ENCODE results near the gene DMAC2. TPM values are rescaled to one million over a fixed set of nuclear protein-coding genes. Genes with fewer than 3 reads are reported as not detected.

DMAC2 gene
- total and polyA plus RNA-seq, 2 donors (not counting 3 experiments of a cell fraction or from before 2014, with no cell fraction given), result 65.4 to 137 TPM

DNA sequence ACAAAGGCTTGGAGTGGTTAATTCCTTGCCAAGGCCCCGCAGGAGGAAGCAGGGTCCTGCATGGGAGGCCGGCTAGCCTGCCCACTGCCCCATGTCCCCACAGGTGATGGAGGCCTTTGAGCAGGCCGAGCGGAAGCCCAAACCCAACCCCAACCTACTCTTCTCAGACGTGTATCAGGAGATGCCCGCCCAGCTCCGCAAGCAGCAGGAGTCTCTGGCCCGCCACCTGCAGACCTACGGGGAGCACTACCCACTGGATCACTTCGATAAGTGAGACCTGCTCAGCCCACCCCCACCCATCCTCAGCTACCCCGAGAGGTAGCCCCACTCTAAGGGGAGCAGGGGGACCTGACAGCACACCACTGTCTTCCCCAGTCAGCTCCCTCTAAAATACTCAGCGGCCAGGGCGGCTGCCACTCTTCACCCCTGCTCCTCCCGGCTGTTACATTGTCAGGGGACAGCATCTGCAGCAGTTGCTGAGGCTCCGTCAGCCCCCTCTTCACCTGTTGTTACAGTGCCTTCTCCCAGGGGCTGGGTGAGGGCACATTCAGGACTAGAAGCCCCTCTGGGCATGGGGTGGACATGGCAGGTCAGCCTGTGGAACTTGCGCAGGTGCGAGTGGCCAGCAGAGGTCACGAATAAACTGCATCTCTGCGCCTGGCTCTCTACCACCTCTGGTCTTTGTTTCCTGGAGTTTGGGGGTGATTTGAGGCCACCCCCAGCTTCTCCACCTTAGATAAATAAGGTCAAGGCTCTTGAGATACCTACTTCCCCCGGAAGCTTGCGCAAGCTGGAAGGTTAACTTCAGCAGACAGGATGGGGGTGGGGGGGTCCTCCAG, 15.2 kb downstream of the DMAC2 start:
- Histone ChIP-seq H3K9me1 (replicated peaks; ENCODE audit: control insufficient read depth, extremely low read depth, insufficient read depth, low read length) (no peaks in the 10 kb centered on the region), H3K9ac (replicated peaks; ENCODE audit: extremely low read depth, insufficient read depth, low read length) (no peak overlapping the region), H3K27me3 (ENCODE audit: control insufficient read depth in 2 of 2, insufficient read depth in 2 of 2, low read length in 2 of 2) (no peaks in the 10 kb centered on the region), H3K36me3 (ENCODE audit: control insufficient read depth in 2 of 2, extremely low read depth in 1 of 2, insufficient read depth in 2 of 2, low read length in 2 of 2) (peaks cover 0 to 31% of the 10 kb centered on the region in 2 experiments), H3K27ac (ENCODE audit: insufficient read depth, low read depth, low read length) (no peak overlapping the region), H4K20me1 (replicated peaks; ENCODE audit: control insufficient read depth, extremely low read depth, insufficient read depth, low read length) (no peaks in the 10 kb centered on the region), H3K79me2 (ENCODE audit: control insufficient read depth, insufficient read depth, low read length) (peaks cover 5% of the 10 kb centered on the region), H3K4me2 (ENCODE audit: insufficient read depth, low read length) (no peak overlapping the region), H3K9me3 (replicated peaks; ENCODE audit: control insufficient read depth, insufficient read depth, low read length) (no peaks in the 10 kb centered on the region), H3K4me3 (replicated peaks in 1 of 3; ENCODE audit: insufficient read depth in 1 of 3, low read depth in 1 of 3, low read length in 3 of 3) (no peak overlapping the region), H3K4me1 (ENCODE audit: control insufficient read depth, extremely low read depth, insufficient read depth, low read length) (peaks cover 25% of the 10 kb centered on the region), H2AFZ (ENCODE audit: low read depth, low read length) (no peak overlapping the region)
- no peak for FAIRE-seq
- BruUV-seq (replicated peaks), result no TSS peak
- ChIA-PET POLR2A (no interaction called here), CTCF (interaction anchor here (1.2 kb wide), 1 partner anchor 17 kb away, joined by 3 read pairs; no protein-coding TSS in a partner anchor)
- no peak for DNase-seq (ENCODE audit: low read depth, low spot score)
- TF ChIP-seq GATA2 (IDR thresholded peaks at IDR 0.05; ENCODE audit: insufficient read depth, insufficient read length, low read depth, low read length), result no peak
- no peak for TF ChIP-seq MYC (IDR thresholded peaks at IDR 0.05; ENCODE audit: low read depth, low read length)
- TF ChIP-seq POLR2A (IDR thresholded peaks at IDR 0.05; ENCODE audit: low read depth, low read length), result no peak
- TF ChIP-seq POLR2AphosphoS5 (IDR thresholded peaks at IDR 0.05; ENCODE audit: insufficient read depth, low read depth, low read length), result no peak
- TF ChIP-seq, protein P1, sequence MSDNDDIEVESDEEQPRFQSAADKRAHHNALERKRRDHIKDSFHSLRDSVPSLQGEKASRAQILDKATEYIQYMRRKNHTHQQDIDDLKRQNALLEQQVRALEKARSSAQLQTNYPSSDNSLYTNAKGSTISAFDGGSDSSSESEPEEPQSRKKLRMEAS (IDR thresholded peaks at IDR 0.05; ENCODE audit: insufficient read depth, insufficient read length), result no peak
- no peak for TF ChIP-seq EZH2 (IDR thresholded peaks at IDR 0.05; ENCODE audit: borderline replicate concordance, low read depth, low read length, severe bottlenecking)
- no peak for TF ChIP-seq FOS (IDR thresholded peaks at IDR 0.05; ENCODE audit: borderline replicate concordance, insufficient read depth, low read length)
- TF ChIP-seq, protein P2, sequence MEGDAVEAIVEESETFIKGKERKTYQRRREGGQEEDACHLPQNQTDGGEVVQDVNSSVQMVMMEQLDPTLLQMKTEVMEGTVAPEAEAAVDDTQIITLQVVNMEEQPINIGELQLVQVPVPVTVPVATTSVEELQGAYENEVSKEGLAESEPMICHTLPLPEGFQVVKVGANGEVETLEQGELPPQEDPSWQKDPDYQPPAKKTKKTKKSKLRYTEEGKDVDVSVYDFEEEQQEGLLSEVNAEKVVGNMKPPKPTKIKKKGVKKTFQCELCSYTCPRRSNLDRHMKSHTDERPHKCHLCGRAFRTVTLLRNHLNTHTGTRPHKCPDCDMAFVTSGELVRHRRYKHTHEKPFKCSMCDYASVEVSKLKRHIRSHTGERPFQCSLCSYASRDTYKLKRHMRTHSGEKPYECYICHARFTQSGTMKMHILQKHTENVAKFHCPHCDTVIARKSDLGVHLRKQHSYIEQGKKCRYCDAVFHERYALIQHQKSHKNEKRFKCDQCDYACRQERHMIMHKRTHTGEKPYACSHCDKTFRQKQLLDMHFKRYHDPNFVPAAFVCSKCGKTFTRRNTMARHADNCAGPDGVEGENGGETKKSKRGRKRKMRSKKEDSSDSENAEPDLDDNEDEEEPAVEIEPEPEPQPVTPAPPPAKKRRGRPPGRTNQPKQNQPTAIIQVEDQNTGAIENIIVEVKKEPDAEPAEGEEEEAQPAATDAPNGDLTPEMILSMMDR (IDR thresholded peaks at IDR 0.05; ENCODE audit: extremely low read depth in 1 of 2, insufficient read depth in 1 of 2, low read depth in 1 of 2, low read length in 2 of 2), result no peak
- no peak for TF ChIP-seq JUN (IDR thresholded peaks at IDR 0.05; ENCODE audit: borderline replicate concordance, insufficient read depth, insufficient read length, low read depth)
- intact Hi-C loops (cut with micrococcal nuclease) (no loop called here), dilution Hi-C loops (cut with MboI; ENCODE audit: extremely low pct_ligation_motif_present, low sequenced_read_pairs) (no loop called here)

Data from endothelial cell of umbilical vein (primary cell).